GM12878 (cell line): Measurements from ENCODE around the gene DMRT1.

ENCODE experiments used
- CREM ChIP-seq: IDR thresholded peaks from 2 replicates; pipeline ENCODE4 v1.6.1; 2014; ENCODE audit warnings: antibody characterized with exemption, low read depth
- CUX1 ChIP-seq: IDR thresholded peaks from 2 replicates; pipeline ENCODE4 v1.6.1; 2012; ENCODE audit warnings: improper control_type of control experiment, low read depth, low read length; ENCODE audit not compliant: insufficient replicate concordance
- NFYB ChIP-seq: IDR thresholded peaks from 2 replicates; pipeline ENCODE4 v1.6.1; 2011; ENCODE audit warnings: low read depth, mild to moderate bottlenecking, low read length, improper control_type of control experiment, moderate library complexity; ENCODE audit not compliant: insufficient read depth
- SUZ12 ChIP-seq: fragments of 200-600 bp; sonication (generic); IDR thresholded peaks from one replicate; pipeline ENCODE4 v1.6.1; 2018; ENCODE audit warnings: antibody characterized with exemption, mild to moderate bottlenecking; ENCODE audit not compliant: unreplicated experiment
- TF ChIP-seq, protein P1 (sequence below): IDR thresholded peaks from 2 replicates; pipeline ENCODE4 v1.6.1; 2011; ENCODE audit warnings: borderline replicate concordance, low read depth, mild to moderate bottlenecking, moderate library complexity, low read length; ENCODE audit not compliant: insufficient read depth, poor library complexity, severe bottlenecking

DNA sequence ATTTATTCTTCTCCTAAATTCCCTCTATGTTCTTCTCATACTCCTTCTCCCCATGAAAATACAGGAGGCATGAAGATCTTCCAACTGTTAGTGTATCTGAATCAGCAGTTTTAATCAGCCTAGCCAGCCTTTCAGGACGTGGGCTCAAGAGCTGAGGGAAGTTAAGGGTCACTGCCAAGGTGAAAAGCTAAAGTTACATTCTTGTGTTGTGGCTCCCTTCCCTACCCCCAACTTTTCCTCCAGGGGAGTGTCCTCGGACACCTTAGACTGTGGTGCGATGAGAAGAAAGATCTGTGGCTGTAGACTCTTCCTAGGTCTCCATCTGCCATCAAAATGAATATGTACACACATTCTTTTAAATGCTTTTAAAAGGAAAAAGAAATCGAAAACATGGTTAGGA lies 139.1 kb downstream of the DMRT1 start:
- no peak for TF ChIP-seq CREM
- TF ChIP-seq SUZ12: no peak
- TF ChIP-seq CUX1: no peak
- no peak for TF ChIP-seq NFYB
- TF ChIP-seq, protein P1, sequence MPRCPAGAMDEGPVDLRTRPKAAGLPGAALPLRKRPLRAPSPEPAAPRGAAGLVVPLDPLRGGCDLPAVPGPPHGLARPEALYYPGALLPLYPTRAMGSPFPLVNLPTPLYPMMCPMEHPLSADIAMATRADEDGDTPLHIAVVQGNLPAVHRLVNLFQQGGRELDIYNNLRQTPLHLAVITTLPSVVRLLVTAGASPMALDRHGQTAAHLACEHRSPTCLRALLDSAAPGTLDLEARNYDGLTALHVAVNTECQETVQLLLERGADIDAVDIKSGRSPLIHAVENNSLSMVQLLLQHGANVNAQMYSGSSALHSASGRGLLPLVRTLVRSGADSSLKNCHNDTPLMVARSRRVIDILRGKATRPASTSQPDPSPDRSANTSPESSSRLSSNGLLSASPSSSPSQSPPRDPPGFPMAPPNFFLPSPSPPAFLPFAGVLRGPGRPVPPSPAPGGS: no peak
